ENCODE results near the gene DUOXA1.
"Not testable (repeated sequence)": the region's sequence is repeated elsewhere in the genome, so short reads cannot be mapped to it uniquely, and the experiment has no call there.

DNA sequence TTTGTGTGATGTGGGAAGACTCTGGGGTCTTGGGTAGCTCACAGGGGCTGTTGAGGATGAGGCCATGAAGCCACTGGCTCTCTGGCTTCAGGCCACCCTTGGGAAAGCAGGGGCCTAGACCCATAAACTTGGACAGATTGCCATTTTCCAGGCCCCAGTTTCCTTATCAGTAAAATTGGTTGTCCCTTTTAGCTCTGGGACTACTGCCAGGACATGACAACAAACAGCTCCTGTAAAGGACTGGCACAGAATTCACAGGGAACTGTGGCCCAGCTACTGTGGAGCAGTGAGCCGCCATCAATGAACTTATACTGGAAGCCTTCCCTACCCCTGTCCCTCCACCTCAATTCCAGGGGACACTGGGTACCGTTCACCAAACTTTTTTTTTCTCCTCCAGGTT, 52.3 kb downstream of the DUOXA1 start:
- not testable (repeated sequence) for TF ChIP-seq POLR2AphosphoS5 (IDR thresholded peaks at IDR 0.05; ENCODE audit: low read depth)
- TF ChIP-seq, protein P1, sequence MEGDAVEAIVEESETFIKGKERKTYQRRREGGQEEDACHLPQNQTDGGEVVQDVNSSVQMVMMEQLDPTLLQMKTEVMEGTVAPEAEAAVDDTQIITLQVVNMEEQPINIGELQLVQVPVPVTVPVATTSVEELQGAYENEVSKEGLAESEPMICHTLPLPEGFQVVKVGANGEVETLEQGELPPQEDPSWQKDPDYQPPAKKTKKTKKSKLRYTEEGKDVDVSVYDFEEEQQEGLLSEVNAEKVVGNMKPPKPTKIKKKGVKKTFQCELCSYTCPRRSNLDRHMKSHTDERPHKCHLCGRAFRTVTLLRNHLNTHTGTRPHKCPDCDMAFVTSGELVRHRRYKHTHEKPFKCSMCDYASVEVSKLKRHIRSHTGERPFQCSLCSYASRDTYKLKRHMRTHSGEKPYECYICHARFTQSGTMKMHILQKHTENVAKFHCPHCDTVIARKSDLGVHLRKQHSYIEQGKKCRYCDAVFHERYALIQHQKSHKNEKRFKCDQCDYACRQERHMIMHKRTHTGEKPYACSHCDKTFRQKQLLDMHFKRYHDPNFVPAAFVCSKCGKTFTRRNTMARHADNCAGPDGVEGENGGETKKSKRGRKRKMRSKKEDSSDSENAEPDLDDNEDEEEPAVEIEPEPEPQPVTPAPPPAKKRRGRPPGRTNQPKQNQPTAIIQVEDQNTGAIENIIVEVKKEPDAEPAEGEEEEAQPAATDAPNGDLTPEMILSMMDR (IDR thresholded peaks at IDR 0.05; ENCODE audit: insufficient read depth, low read length), result not testable (repeated sequence)
